GM13976 (cell line): Measurements from ENCODE around the gene ETV5.

ENCODE experiments used
- DNase-seq: peaks from one replicate; pipeline ENCODE4 v3.0.0; 2012; ENCODE audit warnings: low spot score
- CTCF ChIP-seq: IDR thresholded peaks from 2 replicates; pipeline ENCODE4 v1.5.1; 2012; ENCODE audit warnings: borderline replicate concordance, mild to moderate bottlenecking; ENCODE audit not compliant: insufficient read depth; ENCODE audit errors: extremely low read depth, missing control alignments, control extremely low read depth
- in situ Hi-C: fragments of 300-500 bp; cut with MboI; formaldehyde crosslinking; loops from one replicate; pipeline ENCODE4 v1.12.0; 2022; ENCODE audit warnings: low sequenced_read_pairs, mixed read lengths, inconsistent platforms; ENCODE audit not compliant: unreplicated experiment

The ETV5 gene

GRCh38 chr3:186052096-186052840 lies 56.6 kb downstream of the ETV5 start:
- TF ChIP-seq CTCF, result no peak
- DNase-seq, result no peak
- in situ Hi-C loops, result no loop called here

- DNase-seq, result no peak
- no peak for TF ChIP-seq CTCF
- in situ Hi-C loops, result no loop called here
Measured at GRCh38 chr3:186049001-186049400, 59.9 kb downstream of the ETV5 start.

GRCh38 chr3:186048119-186048518 lies 60.8 kb downstream of the ETV5 start:
- DNase-seq, result no peak
- in situ Hi-C loops, result no loop called here
- TF ChIP-seq CTCF, result no peak

- TF ChIP-seq CTCF, result no peak
- in situ Hi-C loops, result no loop called here
- DNase-seq, result no peak
Measured at GRCh38 chr3:186046838-186047237, 62.1 kb downstream of the ETV5 start.

- TF ChIP-seq CTCF, result no peak
- no peak for DNase-seq
- in situ Hi-C loops, result no loop called here
Measured at GRCh38 chr3:186044968-186045367, 63.9 kb downstream of the ETV5 start.

GRCh38 chr3:186044427-186044826 lies 64.5 kb downstream of the ETV5 start:
- no peak for TF ChIP-seq CTCF
- in situ Hi-C loops, result no loop called here
- no peak for DNase-seq
